ENCODE measurements around the gene TRPM3.

The TRPM3 gene

GRCh38 chr9:70526902-70527301, 594.5 kb downstream of the TRPM3 start:
- in situ Hi-C loops (cut with MboI; ENCODE audit: low sequenced_read_pairs, unreplicated experiment) = no loop called here
- no peak for DNase-seq (ENCODE audit: low spot score)
- no peak for TF ChIP-seq CTCF (IDR thresholded peaks at IDR 0.05; ENCODE audit: borderline replicate concordance, control extremely low read depth, extremely low read depth, insufficient read depth, missing control alignments)

- DNase-seq (ENCODE audit: low spot score) = no peak
- TF ChIP-seq CTCF (IDR thresholded peaks at IDR 0.05; ENCODE audit: borderline replicate concordance, control extremely low read depth, extremely low read depth, insufficient read depth, missing control alignments) = no peak
- in situ Hi-C loops (cut with MboI; ENCODE audit: low sequenced_read_pairs, unreplicated experiment) = no loop called here
Observed at GRCh38 chr9:70525519-70525918, 595.9 kb downstream of the TRPM3 start.

GRCh38 chr9:70519912-70520724, 601.3 kb downstream of the TRPM3 start:
- in situ Hi-C loops (cut with MboI; ENCODE audit: low sequenced_read_pairs, unreplicated experiment) = no loop called here
- TF ChIP-seq CTCF (IDR thresholded peaks at IDR 0.05; ENCODE audit: borderline replicate concordance, control extremely low read depth, extremely low read depth, insufficient read depth, missing control alignments) = no peak
- peak; percentile 24 for DNase-seq (ENCODE audit: low spot score)

- no peak for DNase-seq (ENCODE audit: low spot score)
- no peak for TF ChIP-seq CTCF (IDR thresholded peaks at IDR 0.05; ENCODE audit: borderline replicate concordance, control extremely low read depth, extremely low read depth, insufficient read depth, missing control alignments)
- in situ Hi-C loops (cut with MboI; ENCODE audit: low sequenced_read_pairs, unreplicated experiment) = no loop called here
Observed at GRCh38 chr9:70517926-70518610, 603.4 kb downstream of the TRPM3 start.

GRCh38 chr9:70514273-70514672, 607.1 kb downstream of the TRPM3 start:
- DNase-seq (ENCODE audit: low spot score) = no peak
- TF ChIP-seq CTCF (IDR thresholded peaks at IDR 0.05; ENCODE audit: borderline replicate concordance, control extremely low read depth, extremely low read depth, insufficient read depth, missing control alignments) = no peak
- in situ Hi-C loops (cut with MboI; ENCODE audit: low sequenced_read_pairs, unreplicated experiment) = no loop called here

GRCh38 chr9:70511858-70512257, 609.6 kb downstream of the TRPM3 start:
- no peak for DNase-seq (ENCODE audit: low spot score)
- TF ChIP-seq CTCF (IDR thresholded peaks at IDR 0.05; ENCODE audit: borderline replicate concordance, control extremely low read depth, extremely low read depth, insufficient read depth, missing control alignments) = no peak
- in situ Hi-C loops (cut with MboI; ENCODE audit: low sequenced_read_pairs, unreplicated experiment) = no loop called here

All from GM13976 (cell line).